Upper lobe of right lung (tissue), 1 donor: ENCODE data around the gene CERKL. TPM values are rescaled to one million over a fixed set of nuclear protein-coding genes. Genes with fewer than 3 reads are reported as not detected.
A peak's percentile ranks its signal among the peaks of the same experiment; 100 is the strongest.

Experiments used
- ATAC-seq: fragments of 200-7000 bp; cut with Tn5 transposase; one replicate; pipeline ENCODE4 v1.9.1; 2020; ENCODE audit warnings: mild to moderate bottlenecking, moderate library complexity
- DNase-seq: peaks from one replicate; pipeline ENCODE4 v3.0.0-alpha.2; 2020
- H3K27ac ChIP-seq: fragments of 200-600 bp; one replicate; pipeline ENCODE4 v1.8.0; 2022
- H3K27me3 ChIP-seq: fragments of 200-600 bp; one replicate; pipeline ENCODE4 v1.8.0; 2022; ENCODE audit warnings: mild to moderate bottlenecking
- H3K36me3 ChIP-seq: fragments of 200-600 bp; one replicate; pipeline ENCODE4 v1.8.0; 2022
- H3K4me1 ChIP-seq: fragments of 200-600 bp; one replicate; pipeline ENCODE4 v1.8.0; 2022
- H3K4me3 ChIP-seq: fragments of 200-600 bp; one replicate; pipeline ENCODE4 v1.8.0; 2022; ENCODE audit warnings: mild to moderate bottlenecking
- H3K9me3 ChIP-seq: fragments of 200-600 bp; one replicate; pipeline ENCODE4 v1.8.0; 2022
- intact Hi-C: fragments of 100-400 bp; cut with DNase I; formaldehyde crosslinking; loops from one replicate; pipeline ENCODE4 v1.11.0; 2022
- total RNA-seq: library from RNA; stranded (reverse); fragmentation: NEBNext Ultra II Directional; extraction: Animal tissue kit (Norgen Biotek cat#: 25700); gene quantifications from one replicate; pipeline ENCODE4 v1.2.1, GENCODE V29; 2021
- TF ChIP-seq, protein P1 (sequence below): fragments of 200-600 bp; IDR thresholded peaks from one replicate; pipeline ENCODE4 v1.8.0; 2022; ENCODE audit warnings: antibody characterized with exemption
- donor health status: DM: no; HTN: yes; CAD: no; lungs with severe emphysema.

CERKL gene
- total RNA-seq, 1 donor from 2014 or later: 0.29 TPM

DNA sequence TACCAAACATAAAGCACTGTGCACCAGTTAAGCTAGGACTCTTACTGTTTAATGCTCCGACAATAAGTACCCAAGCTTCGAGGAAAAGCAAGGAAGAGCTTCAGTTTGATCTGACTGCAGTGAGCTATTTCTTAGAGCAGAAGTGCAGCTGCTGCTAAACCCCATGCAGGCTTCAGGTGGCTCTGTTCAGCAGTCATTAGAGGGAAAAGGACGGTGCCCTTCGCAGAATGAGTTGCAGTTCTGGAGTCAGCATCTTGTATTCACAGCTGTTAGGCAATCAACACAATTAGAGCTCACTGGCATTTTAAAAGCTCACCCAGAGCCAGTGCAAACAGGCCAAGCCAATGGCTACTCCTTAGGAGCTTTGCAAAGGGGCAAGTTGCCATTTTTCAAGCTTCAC is 1.5 kb upstream of the CERKL start:
- ATAC-seq: no peak
- no peak for DNase-seq
- no peak overlapping the region for H3K4me3 ChIP-seq
- H3K9me3 ChIP-seq: no peaks in the 10 kb centered on the region
- H3K36me3 ChIP-seq: no peaks in the 10 kb centered on the region
- peaks cover 40% of the 10 kb centered on the region for H3K27me3 ChIP-seq
- intact Hi-C loops: no loop called here
- H3K4me1 ChIP-seq: peaks cover 18% of the 10 kb centered on the region
- no peak overlapping the region for H3K27ac ChIP-seq
- TF ChIP-seq, protein P1, sequence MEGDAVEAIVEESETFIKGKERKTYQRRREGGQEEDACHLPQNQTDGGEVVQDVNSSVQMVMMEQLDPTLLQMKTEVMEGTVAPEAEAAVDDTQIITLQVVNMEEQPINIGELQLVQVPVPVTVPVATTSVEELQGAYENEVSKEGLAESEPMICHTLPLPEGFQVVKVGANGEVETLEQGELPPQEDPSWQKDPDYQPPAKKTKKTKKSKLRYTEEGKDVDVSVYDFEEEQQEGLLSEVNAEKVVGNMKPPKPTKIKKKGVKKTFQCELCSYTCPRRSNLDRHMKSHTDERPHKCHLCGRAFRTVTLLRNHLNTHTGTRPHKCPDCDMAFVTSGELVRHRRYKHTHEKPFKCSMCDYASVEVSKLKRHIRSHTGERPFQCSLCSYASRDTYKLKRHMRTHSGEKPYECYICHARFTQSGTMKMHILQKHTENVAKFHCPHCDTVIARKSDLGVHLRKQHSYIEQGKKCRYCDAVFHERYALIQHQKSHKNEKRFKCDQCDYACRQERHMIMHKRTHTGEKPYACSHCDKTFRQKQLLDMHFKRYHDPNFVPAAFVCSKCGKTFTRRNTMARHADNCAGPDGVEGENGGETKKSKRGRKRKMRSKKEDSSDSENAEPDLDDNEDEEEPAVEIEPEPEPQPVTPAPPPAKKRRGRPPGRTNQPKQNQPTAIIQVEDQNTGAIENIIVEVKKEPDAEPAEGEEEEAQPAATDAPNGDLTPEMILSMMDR: no peak

DNA sequence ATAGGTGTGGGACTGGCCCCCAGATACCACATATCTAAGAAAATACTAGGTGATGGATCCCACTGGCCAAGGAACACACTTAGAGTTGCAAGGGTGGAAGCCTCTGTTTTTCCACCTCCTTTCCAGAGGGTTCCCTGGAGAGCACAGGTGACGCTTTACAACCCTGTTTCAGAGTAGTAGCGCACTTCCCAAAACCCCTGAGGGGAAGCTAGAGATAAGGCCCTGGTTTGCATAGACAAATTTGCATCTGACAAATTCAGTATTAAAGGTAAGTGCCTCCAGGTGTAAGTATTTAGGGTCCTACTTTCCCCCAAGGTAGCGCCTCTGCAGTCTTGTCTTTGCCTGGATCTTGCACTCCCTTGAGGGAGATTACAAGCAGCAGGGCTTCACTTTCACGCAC is 474 bp upstream of the CERKL start:
- DNase-seq (no peak), ATAC-seq (no peak)
- H3K4me3 ChIP-seq: peak overlapping the region; percentile 55
- no peaks in the 10 kb centered on the region for H3K36me3 ChIP-seq
- H3K27me3 ChIP-seq: peaks cover 38% of the 10 kb centered on the region
- intact Hi-C loops: no loop called here
- no peak overlapping the region for H3K27ac ChIP-seq
- no peaks in the 10 kb centered on the region for H3K9me3 ChIP-seq
- peaks cover 18% of the 10 kb centered on the region for H3K4me1 ChIP-seq
- TF ChIP-seq, protein P1: no peak

DNA sequence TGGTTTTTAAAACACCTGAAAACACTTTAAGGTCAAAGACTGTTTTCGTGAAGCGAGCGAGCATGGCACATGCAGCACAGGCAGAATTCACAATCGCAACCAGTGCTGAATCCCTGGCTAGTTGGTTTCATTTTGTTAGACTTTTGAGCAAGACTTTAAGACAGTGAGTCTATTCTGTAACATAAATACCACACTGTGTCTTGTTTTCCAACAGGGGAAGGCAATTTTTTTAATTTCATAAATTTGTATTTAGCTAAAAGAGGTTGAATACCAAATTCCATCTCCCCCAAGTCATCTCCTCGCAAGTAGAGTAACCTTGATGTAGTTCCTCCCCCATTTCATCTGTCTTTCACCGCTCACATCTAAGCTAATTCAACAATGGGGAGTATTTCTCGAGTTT is 1.4 kb downstream of the CERKL start:
- no peak overlapping the region for H3K4me3 ChIP-seq
- no peak overlapping the region for H3K27ac ChIP-seq
- intact Hi-C loops: no loop called here
- H3K4me1 ChIP-seq: peaks cover 18% of the 10 kb centered on the region
- H3K9me3 ChIP-seq: no peaks in the 10 kb centered on the region
- ATAC-seq: no peak
- H3K36me3 ChIP-seq: no peaks in the 10 kb centered on the region
- TF ChIP-seq, protein P1: no peak
- H3K27me3 ChIP-seq: peaks cover 30% of the 10 kb centered on the region
- no peak for DNase-seq

DNA sequence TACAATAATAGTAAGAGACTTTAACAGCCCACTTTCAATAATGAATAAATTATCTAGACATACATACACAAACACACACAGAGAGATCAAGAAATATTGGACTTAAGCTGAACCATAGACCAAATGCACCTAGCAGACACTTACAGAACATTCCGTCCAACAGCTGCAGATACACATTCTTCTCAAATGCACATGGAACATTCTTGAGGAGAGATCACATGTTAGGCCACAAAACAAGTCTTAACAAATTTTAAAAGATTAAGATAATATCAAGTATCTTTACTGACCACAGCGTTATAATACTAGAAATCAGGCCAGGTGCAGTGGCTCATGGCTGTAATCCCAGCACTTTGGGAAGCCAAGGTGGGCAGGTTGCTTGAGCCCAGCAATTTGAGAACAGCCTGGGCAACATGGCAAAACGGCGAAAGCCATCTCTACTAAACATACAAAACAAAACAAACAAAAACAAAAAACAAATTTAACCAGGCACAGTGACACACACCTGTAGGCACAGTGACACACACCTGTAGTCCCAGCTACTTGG is 7.4 kb downstream of the CERKL start:
- Histone ChIP-seq H3K27ac (no peak overlapping the region), H3K4me3 (no peak overlapping the region), H3K36me3 (no peaks in the 10 kb centered on the region), H3K4me1 (no peaks in the 10 kb centered on the region), H3K27me3 (no peaks in the 10 kb centered on the region), H3K9me3 (no peaks in the 10 kb centered on the region)
- intact Hi-C loops: no loop called here
- DNase-seq (no peak), ATAC-seq (no peak)
- TF ChIP-seq, protein P1: no peak

DNA sequence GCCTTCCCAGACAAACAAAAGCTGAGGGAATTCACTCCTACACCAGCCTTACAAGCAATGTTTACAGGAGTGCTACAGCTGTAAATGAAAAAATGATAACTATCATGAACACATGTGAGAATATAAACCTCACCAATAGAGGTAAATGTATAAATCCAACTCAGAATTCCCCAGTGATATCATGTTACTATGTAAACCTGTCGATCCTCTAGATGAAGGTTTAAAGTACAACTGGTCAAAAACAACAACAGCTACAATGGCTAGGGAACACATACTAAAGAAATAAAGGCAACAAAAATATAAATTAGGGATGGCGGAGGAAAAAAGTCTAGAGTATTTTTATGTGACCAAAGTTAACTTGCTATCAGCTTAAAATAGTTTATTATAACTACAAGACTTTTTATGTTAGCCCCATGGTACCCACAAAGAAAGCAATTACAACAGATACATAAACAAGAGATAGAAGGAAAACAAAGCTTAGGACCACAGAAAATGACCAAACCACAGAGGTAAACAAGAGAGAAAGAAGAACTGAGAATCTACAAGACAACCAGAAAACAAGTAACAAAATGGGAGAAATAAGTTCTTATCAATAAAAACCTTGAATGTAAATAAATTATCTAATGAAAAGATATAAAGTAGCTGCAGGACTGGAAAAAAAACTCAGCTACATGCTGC is 8.3 kb downstream of the CERKL start:
- no peaks in the 10 kb centered on the region for H3K27me3 ChIP-seq
- H3K27ac ChIP-seq: no peak overlapping the region
- no peaks in the 10 kb centered on the region for H3K9me3 ChIP-seq
- TF ChIP-seq, protein P1: no peak
- DNase-seq: no peak
- no peak overlapping the region for H3K4me3 ChIP-seq
- no peaks in the 10 kb centered on the region for H3K4me1 ChIP-seq
- ATAC-seq: no peak
- H3K36me3 ChIP-seq: no peaks in the 10 kb centered on the region
- intact Hi-C loops: no loop called here
